HepG2 (cell line): ENCODE measurements around the gene LYSET. TPM values are rescaled to one million over a fixed set of nuclear protein-coding genes. Genes with fewer than 3 reads are reported as not detected.

Source experiments
- CCDC6 ChIP-seq: sonication (generic); formaldehyde crosslinking; IDR thresholded peaks from 2 replicates; pipeline ENCODE4 v1.8.1; 2022; ENCODE audit warnings: mild to moderate bottlenecking, missing genetic modification reagents, moderate library complexity
- CREM ChIP-seq, 2 experiments: sonication (generic) in 1 of 2; formaldehyde crosslinking in 1 of 2; IDR thresholded peaks; 2 replicates each; pipeline versions ENCODE4 v1.4.0 to v1.6.1; 2016 to 2020; ENCODE audit warnings: antibody characterized with exemption in 1 of 2, mild to moderate bottlenecking in 1 of 2, missing genetic modification reagents in 1 of 2
- FOXA3 ChIP-seq: IDR thresholded peaks from 2 replicates; pipeline ENCODE4 v1.6.1; 2016; ENCODE audit warnings: missing genetic modification reagents, missing compliant biosample characterization
- KAT7 ChIP-seq: IDR thresholded peaks from 2 replicates; pipeline ENCODE4 v1.6.1; 2018; ENCODE audit warnings: borderline replicate concordance, missing compliant biosample characterization
- MAFK ChIP-seq, 2 experiments: IDR thresholded peaks in 1 of 2; conservative IDR thresholded peaks in 1 of 2; 2 replicates each; pipeline ENCODE4 v1.6.1; 2011; ENCODE audit warnings: improper control_type of control experiment in 2 of 2, low read length in 2 of 2
- NFKBIZ ChIP-seq: IDR thresholded peaks from 2 replicates; pipeline ENCODE4 v1.6.1; 2018; ENCODE audit warnings: missing genetic modification reagents, missing compliant biosample characterization
- PAWR ChIP-seq: sonication (generic); formaldehyde crosslinking; IDR thresholded peaks from 2 replicates; pipeline ENCODE4 v1.4.0; 2020; ENCODE audit warnings: missing genetic modification reagents, mild to moderate bottlenecking, borderline replicate concordance
- POLR2G ChIP-seq: fragments of 200-400 bp; formaldehyde crosslinking; IDR thresholded peaks from 2 replicates; pipeline ENCODE4 v1.6.1; 2018; ENCODE audit warnings: mild to moderate bottlenecking, low read depth, low read length, moderate library complexity
- RFX3 ChIP-seq: IDR thresholded peaks from 2 replicates; pipeline ENCODE4 v1.6.1; 2016; ENCODE audit warnings: missing biosample characterization, missing genetic modification reagents
- STAT6 ChIP-seq: sonication (generic); formaldehyde crosslinking; IDR thresholded peaks from 2 replicates; pipeline ENCODE4 v1.4.0; 2020; ENCODE audit warnings: missing genetic modification reagents, mild to moderate bottlenecking, borderline replicate concordance
- TBX2 ChIP-seq: sonication (generic); formaldehyde crosslinking; IDR thresholded peaks from 2 replicates; pipeline ENCODE4 v1.5.0; 2020; ENCODE audit warnings: missing genetic modification reagents, mild to moderate bottlenecking, borderline replicate concordance
- TFE3 ChIP-seq: IDR thresholded peaks from 2 replicates; pipeline ENCODE4 v1.6.1; 2016
- ZNF24 ChIP-seq: fragments of 450-650 bp; IDR thresholded peaks from 2 replicates; pipeline ENCODE4 v1.6.1; 2017; ENCODE audit warnings: antibody characterized with exemption, mild to moderate bottlenecking
- ZNF414 ChIP-seq: sonication (generic); formaldehyde crosslinking; IDR thresholded peaks from 2 replicates; pipeline ENCODE4 v1.5.0; 2020; ENCODE audit warnings: missing genetic modification reagents
- ZNF431 ChIP-seq: sonication (generic); formaldehyde crosslinking; IDR thresholded peaks from 2 replicates; pipeline ENCODE4 v1.9.0; 2022; ENCODE audit warnings: missing genetic modification reagents, low read depth, mild to moderate bottlenecking, borderline replicate concordance
- polyA plus RNA-seq, 8 experiments: library from polyadenylated mRNA; depleted of rRNA in 3 of 8; stranded (reverse) in 7 of 8; unstranded in 1 of 8; fragments of >200 nt; fragmentation: Illumina TruSeq in 4 of 8; extraction: Trizol in 4 of 8; gene quantifications; 2 replicates each; pipeline versions ENCODE4 v1.2.1 to v1.2.3, GENCODE V29; 2011 to 2016; ENCODE audit warnings: low read depth in 4 of 8, missing spikeins in 1 of 8, mixed read lengths in 1 of 8; ENCODE audit not compliant: insufficient read depth in 1 of 8
- total RNA-seq, 5 experiments: library from RNA; depleted of rRNA; stranded (reverse); fragments of >200 nt; fragmentation: Illumina TruSeq; extraction: Trizol; gene quantifications; 2 replicates each; pipeline ENCODE4 v1.2.3, GENCODE V29; 2016; ENCODE audit warnings: low read depth in 1 of 5
- TF ChIP-seq, protein P1 (sequence below): sonication (generic); formaldehyde crosslinking; conservative IDR thresholded peaks from 2 replicates; pipeline ENCODE4 v1.8.0; 2022; ENCODE audit warnings: missing genetic modification reagents
- TF ChIP-seq, protein P2 (sequence below): sonication (generic); formaldehyde crosslinking; IDR thresholded peaks from 2 replicates; pipeline ENCODE4 v1.4.0; 2020; ENCODE audit warnings: missing genetic modification reagents, borderline replicate concordance
- TF ChIP-seq, protein P3 (sequence below): sonication (generic); formaldehyde crosslinking; IDR thresholded peaks from 2 replicates; pipeline ENCODE4 v1.4.0; 2020; ENCODE audit warnings: missing genetic modification reagents

The LYSET gene
- total and polyA plus RNA-seq, 2 of the 13 experiments (the other 11 are each of a cell fraction or from before 2014, with no cell fraction given), result 19.1 to 36.6 TPM

- TF ChIP-seq MAFK (conservative IDR thresholded peaks at IDR 0.05 in 1 of 2, IDR thresholded peaks at IDR 0.05 in 1 of 2; ENCODE audit: low read length in 2 of 2), result no peak
- peak; percentile 25; the same call in 1 of the 2 replicates for TF ChIP-seq FOXA3 (CRISPR knock-in tag)
- no peak for TF ChIP-seq ZNF24
- TF ChIP-seq CREM (IDR thresholded peaks at IDR 0.05), result peak; percentile 83
- TF ChIP-seq CREM (CRISPR knock-in tag; IDR thresholded peaks at IDR 0.05), result no peak
- TF ChIP-seq KAT7 (CRISPR knock-in tag), result peak; percentile 68; the same call in 1 of the 2 replicates
- TF ChIP-seq, protein P1, sequence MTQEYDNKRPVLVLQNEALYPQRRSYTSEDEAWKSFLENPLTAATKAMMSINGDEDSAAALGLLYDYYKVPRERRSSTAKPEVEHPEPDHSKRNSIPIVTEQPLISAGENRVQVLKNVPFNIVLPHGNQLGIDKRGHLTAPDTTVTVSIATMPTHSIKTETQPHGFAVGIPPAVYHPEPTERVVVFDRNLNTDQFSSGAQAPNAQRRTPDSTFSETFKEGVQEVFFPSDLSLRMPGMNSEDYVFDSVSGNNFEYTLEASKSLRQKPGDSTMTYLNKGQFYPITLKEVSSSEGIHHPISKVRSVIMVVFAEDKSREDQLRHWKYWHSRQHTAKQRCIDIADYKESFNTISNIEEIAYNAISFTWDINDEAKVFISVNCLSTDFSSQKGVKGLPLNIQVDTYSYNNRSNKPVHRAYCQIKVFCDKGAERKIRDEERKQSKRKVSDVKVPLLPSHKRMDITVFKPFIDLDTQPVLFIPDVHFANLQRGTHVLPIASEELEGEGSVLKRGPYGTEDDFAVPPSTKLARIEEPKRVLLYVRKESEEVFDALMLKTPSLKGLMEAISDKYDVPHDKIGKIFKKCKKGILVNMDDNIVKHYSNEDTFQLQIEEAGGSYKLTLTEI (CRISPR knock-in tag), result no peak
- peak; percentile 26; the same call in 1 of the 2 replicates for TF ChIP-seq CCDC6 (CRISPR knock-in tag)
- TF ChIP-seq, protein P2, sequence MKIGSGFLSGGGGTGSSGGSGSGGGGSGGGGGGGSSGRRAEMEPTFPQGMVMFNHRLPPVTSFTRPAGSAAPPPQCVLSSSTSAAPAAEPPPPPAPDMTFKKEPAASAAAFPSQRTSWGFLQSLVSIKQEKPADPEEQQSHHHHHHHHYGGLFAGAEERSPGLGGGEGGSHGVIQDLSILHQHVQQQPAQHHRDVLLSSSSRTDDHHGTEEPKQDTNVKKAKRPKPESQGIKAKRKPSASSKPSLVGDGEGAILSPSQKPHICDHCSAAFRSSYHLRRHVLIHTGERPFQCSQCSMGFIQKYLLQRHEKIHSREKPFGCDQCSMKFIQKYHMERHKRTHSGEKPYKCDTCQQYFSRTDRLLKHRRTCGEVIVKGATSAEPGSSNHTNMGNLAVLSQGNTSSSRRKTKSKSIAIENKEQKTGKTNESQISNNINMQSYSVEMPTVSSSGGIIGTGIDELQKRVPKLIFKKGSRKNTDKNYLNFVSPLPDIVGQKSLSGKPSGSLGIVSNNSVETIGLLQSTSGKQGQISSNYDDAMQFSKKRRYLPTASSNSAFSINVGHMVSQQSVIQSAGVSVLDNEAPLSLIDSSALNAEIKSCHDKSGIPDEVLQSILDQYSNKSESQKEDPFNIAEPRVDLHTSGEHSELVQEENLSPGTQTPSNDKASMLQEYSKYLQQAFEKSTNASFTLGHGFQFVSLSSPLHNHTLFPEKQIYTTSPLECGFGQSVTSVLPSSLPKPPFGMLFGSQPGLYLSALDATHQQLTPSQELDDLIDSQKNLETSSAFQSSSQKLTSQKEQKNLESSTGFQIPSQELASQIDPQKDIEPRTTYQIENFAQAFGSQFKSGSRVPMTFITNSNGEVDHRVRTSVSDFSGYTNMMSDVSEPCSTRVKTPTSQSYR (CRISPR knock-in tag), result peak; percentile 61; the same call in 1 of the 2 replicates
- no peak for TF ChIP-seq PAWR
- no peak; the same call in 1 of the 2 replicates for TF ChIP-seq NFKBIZ (CRISPR knock-in tag)
- TF ChIP-seq RFX3, result peak; percentile 68
- 0 out of 2 replicates have a peak, but pooled peaks have one; percentile 15 for TF ChIP-seq ZNF414 (CRISPR knock-in tag)
- TF ChIP-seq ZNF431, result no peak; the same call in 1 of the 2 replicates
- TF ChIP-seq STAT6 (CRISPR knock-in tag), result no peak; the same call in 1 of the 2 replicates
- peak; percentile 85 for TF ChIP-seq POLR2G
- peak; percentile 92 for TF ChIP-seq TBX2
- TF ChIP-seq, protein P3, sequence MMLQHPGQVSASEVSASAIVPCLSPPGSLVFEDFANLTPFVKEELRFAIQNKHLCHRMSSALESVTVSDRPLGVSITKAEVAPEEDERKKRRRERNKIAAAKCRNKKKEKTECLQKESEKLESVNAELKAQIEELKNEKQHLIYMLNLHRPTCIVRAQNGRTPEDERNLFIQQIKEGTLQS, result 0 out of 2 replicates have a peak, but pooled peaks have one; percentile 8
- TF ChIP-seq TFE3 (CRISPR knock-in tag), result peak; percentile 34; the same call in 1 of the 2 replicates
These were observed 21.8 kb downstream of the LYSET start, which contains the start of the genes GON7 and UBR7 (continued) for GRCh38 chr14:93206793-93207467.
